Measurements from ENCODE around the gene DAAM1.

The DAAM1 gene

DNA sequence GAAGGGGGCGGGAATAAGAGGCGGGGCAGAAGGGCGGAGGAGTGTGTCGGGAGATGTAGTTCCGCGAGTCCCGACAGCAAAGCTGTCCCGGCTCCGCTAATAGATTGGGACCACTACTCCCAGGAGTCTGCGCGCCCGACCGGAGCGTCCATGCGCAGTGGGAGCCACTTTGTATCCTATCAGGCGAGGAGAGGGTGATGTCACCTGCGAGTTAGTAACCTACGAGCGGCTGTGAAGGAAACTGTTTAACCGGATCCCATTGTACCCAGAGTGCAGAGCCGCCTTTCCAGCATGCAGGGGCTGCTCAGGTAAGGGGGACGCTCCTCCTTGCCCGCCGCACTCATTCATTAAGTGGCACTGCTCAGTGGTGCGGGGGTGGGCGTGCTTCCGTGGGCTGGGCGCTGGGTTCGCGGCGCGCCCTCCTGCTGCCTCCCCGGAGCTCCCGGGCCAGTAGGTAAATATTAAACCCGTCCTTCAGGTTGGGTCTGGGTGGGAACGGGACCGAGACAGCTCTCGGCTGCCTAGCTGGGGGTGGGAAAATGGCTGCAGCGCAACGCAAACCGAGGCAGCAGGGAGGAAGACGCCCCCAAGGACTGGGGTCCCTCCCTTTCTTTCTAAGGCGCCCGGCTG, at the start of gene DAAM1:
Gene DAAM1 (plus strand): TSS at position 207 of the 630 bp plus-strand sequence. CDS start 74,811 bp downstream, outside the sequence.
- peak; percentile 97 for DNase-seq (ENCODE audit: low spot score)

DNA sequence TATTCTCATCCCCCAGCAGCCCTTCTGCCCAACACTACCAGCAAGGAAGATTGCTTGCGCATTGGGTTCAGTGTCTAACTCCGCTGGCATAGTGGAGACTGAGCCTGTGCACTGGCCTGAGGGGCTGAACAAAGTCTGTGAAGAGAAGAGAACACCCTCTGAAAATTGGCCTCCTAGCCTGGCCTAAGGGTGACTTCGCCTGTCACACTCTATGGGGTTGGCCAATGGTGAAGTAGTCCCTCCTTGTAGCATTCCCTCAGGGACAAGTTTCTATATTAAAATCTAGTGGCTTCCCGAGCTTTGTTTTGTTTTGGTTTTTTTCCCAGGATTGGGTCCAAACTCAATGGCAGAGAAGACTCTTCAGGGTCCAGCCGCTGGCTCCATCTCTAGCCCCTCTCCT, 49.1 kb upstream of the DAAM1 start:
- no peak for DNase-seq (ENCODE audit: low spot score)

DNA sequence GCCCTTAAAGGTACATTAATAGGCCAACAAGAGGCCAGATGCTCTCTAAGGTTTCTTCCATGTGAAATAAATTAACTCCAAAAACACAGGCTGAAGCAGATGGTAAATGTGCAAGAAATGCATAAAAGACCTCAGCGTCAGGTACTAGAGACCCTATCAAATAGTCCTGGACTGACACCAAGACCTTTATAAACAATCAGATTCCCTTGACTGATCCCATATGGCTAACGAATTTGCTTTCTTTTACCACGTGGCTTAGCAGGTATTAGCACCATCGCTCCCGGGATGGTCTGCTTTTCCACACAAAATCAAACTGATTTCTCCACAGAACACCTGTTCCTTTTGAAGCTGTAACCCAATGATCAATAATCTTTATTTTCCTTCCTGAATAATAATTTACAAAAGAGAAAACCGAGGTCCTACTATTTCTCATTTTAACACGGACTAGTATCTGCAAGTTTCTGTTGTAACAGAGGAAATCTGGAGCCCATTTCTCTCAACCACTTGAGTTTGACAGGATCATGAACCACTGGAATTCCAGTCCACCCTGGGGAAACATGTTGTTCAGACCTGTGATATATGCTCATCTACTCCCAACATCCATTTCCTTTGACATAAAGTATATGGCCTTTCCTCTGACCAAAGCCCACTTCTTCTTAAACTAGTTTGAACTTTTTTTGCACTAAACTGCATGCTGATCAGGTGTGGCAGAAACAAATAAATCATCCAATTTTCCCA, 48.2 kb upstream of the DAAM1 start:
- no peak for DNase-seq (ENCODE audit: low spot score)

DNA sequence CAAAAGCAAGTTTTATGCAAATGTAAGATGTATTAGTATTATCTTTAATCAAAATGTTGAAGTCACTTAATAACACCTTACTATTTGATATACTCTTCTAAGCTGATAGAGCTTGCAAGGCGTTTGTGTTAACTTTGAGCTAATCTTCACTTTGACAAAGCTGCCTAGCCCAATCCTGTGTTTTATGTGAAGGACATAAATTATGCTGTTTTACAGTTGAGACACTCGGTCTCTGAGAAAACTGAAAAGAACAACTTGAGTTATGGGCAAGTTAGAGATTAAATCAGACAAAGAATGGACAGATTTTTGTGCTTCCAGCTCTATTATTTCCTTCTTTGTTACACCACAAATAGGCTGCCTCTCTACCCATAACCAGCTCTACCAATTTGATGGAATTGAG, 42.0 kb upstream of the DAAM1 start:
- DNase-seq (ENCODE audit: low spot score), result no peak

DNA sequence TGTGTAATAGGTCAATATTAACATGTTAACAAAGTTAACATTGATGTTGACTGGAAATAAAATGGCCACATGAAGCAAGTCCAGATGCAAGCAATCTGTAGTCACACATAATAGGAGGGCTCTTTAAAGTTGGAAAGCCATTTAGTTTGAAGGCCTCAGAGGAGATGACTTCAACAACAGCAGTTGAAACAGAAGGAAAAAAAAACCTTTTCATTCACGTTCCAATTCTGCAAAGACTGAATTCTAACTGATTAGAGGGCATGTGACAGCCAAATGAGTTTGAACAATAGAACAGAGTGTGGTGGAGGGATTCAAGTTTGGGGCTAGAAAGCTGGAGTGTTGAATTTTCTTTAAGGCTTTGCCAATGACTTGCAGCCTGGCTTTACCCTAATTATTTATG, 41.5 kb upstream of the DAAM1 start:
- no peak for DNase-seq (ENCODE audit: low spot score)

DNA sequence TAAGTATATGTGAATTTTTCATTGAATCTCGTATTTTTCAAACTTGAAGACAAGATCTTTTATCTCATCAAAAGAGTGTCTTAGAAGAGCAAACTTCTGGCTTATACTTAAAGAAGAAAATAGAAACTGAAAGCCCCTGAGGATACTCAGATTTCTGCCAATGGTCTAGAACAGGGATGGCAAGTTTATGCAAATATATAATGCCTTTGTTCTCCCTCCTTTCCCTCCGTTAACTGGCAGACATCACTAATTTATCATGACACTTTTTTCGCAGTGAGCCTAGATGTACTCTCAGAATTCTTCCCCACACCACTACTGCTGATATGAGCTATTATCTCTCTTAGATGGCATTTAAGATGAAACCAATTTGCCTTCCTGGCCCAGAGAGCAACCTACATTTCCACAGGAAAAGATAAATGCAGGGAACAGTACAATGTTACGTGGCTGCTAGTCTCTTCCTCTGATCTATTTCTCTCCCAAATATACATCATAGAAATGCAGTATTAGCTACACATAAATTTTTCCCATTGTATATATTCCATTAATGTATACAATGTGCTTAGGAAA, 40.0 kb upstream of the DAAM1 start:
- no peak for DNase-seq (ENCODE audit: low spot score)

DNA sequence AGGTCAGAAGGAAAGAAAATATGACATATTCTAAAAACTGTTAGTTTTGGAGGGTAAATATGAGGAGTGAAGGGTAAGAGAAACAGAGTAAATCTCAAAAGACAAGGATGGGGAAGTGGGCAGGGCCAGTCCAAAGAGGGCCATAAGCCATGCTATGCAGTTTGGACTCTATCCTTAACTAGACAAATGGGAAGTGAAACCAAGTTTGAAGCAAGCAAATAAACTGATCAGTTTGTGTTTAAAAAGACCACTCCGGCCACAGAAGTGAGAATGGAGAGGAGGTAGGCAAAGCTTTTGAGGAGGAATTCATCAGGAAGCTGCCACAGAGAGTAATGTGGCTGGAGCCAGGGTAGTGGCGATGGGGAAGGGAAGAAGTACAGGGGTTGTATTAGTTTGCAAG, 37.5 kb upstream of the DAAM1 start:
- no peak for DNase-seq (ENCODE audit: low spot score)

DNA sequence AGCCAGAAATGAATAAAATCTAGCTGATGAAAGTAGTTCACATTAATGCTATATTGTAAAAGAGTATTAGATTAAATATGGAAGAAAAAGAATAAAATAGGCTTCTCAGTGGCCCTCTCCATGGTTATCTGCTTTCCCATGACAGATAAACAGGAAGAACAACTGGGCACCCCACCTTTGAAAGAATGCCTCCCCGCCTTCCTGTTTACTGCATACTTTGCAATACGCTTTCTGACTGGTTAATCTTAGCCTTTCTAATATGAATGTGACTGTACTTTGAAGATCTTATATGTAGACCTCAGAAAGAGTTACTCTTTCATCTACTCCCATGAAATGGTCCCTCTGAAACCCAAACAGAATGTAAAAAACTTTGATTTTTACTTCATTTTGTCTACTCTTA, 34.1 kb upstream of the DAAM1 start:
- DNase-seq (ENCODE audit: low spot score), result no peak

DNA sequence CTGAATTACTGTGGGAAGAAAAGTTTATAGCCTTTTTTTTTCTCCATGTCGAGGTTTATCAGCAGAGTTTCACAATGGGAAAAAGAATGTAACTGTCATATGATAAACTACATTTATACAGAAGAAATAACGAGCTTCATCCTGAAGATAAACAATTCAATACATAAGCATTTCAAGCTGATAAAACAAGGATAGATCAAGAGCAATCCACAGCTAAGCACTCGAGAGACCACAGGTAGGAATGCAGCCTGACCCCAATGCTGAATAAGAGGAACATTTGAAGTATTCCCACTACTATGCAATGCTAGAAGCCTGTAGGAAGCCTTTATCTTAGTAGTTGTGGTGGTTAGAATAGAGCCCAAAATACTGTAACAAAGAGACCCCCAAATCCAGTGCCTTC, 32.6 kb upstream of the DAAM1 start:
- DNase-seq (ENCODE audit: low spot score), result no peak

DNA sequence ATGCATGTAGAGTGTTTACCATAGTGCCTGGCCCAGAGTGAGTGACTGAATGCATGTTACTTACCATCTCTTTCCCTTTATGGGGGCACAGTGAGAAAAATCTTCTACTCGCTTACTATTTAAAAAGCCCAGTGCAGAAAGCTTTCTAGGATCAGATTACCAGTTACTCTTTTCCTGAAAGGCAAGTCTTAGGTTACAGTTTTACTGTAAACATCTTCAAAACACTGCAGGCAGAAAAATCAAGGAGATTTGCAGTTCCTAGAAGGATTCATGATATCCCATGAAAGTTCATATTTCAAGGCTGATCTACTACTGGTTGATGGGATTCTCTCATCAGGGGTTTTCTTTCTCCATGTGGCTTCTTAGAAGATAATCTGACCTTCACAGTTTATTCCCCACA, 29.3 kb upstream of the DAAM1 start:
- no peak for DNase-seq (ENCODE audit: low spot score)

DNA sequence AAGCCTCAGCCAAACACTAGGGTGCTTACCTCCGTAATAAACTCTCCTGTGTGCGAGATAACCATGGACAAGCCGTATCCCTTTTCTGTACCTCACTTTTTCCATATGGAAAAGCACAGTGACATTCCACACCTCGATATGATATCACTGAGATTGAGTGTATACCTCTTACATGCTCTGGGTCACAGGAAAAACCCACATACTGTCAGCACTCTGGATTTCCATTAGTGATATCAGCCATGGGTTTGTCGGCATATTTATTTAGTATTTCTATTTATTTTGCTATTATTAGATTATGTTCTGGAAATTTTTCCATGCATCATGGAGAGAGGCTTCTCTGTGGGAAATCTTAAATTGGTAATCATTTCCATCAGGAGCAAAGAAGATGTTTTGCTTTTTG, 28.0 kb upstream of the DAAM1 start:
- no peak for DNase-seq (ENCODE audit: low spot score)

DNA sequence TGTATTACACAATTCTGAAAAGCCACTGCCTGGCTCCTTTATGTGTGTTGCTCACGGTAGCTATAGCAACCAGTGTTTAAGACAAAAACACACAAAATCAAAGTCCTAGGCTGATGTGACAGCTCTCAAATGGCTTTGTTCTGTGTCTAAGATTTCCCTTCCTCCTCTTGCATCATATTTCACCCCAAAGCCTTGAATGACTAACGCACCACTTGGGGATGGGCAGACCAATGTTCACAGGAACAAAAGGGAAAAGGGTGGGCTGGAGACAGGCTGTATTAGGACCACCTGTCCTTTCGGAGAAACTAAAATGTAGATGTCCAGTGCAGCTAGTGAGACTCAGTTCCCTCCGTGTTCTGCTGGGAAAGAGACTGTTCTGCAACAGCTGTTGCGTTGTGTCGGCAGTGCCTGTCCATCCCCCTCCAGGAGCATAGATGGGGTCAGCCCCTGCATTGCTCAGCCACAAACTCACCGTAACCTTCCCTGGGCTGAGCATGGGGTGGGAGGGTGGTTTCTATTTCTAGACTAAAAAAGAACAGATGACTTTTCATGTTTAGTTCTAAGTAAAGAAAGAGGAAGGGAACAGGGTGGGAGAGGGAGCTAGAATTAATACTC, 26.8 kb upstream of the DAAM1 start:
- DNase-seq (ENCODE audit: low spot score), result peak; percentile 37

DNA sequence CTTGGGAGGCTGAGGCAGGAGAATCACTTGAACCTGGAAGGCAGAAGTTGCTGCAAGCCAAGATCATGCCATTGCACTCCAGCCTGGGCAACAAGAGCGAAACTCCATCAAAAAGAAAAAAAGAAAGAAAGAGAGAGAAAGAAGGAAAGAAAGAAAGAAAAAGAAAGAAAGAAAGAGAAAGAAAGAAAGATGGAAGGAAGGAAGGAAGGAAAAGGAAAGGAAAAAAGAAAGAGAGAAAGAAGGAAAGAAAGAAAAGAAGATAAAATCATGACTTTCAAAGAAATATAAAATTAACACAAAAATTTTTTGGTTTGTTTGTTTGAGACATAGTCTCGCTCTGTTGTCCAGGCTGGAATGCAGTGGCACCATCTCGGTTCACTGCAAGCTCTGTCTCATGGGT, 22.2 kb upstream of the DAAM1 start:
- DNase-seq (ENCODE audit: low spot score), result no peak

DNA sequence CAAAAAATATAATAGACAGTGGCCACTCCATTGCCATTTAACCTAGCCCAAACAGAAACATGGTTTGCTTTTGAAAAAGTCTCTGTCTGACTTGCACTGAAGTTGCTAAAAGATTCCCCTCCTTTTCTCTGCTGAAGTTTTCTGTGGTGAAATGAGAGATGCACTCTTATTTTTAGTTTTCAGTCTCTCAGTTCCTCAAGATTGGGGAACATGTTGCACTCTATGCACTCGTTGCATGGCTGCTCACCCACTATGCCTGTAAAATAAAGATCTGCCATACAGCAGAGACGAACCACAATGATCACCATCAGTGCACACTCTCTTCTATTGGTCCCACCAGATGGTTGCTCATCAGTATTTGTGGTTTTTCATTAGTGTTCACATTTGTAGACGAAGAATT, 13.1 kb upstream of the DAAM1 start:
- DNase-seq (ENCODE audit: low spot score), result no peak

DNA sequence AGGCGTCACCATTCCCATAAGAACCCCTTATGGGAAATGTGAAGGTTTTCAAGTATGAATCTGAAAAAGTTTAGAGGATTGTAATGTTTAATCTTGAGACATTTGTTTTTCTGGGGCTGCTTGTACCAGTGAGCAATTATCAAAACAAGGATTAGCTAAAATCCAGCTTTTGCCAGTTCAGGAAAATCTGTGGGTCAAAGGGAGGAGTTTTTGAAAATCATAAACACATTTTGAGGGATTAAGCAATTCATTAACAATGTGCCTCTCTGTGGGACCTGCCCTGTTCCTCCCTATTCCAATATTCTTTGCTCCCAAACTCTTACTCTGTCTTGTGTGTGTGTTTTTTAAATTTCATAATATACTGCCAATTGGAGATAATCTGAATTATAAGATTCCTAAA, 11.7 kb upstream of the DAAM1 start:
- peak; percentile 27 for DNase-seq (ENCODE audit: low spot score)

DNA sequence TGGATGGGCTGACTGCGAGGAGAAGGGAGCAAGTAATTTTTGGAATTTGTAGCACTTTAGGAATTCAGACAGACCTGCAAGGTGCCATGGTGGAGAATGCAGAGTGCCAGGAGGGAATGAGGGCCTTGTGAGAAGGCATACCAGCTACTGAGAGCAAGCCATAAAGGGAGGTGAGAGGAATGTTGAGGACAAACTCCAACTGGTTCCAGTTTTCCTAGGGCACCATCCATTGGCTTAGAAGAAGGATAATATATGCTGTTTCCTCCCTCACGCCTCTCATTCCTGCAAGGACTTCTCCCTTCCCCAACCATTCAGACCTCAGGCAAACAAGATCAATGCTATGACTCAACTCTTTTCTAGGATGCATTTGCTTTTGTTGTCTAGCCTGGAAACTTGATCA, 11.2 kb upstream of the DAAM1 start:
- DNase-seq (ENCODE audit: low spot score), result no peak

DNA sequence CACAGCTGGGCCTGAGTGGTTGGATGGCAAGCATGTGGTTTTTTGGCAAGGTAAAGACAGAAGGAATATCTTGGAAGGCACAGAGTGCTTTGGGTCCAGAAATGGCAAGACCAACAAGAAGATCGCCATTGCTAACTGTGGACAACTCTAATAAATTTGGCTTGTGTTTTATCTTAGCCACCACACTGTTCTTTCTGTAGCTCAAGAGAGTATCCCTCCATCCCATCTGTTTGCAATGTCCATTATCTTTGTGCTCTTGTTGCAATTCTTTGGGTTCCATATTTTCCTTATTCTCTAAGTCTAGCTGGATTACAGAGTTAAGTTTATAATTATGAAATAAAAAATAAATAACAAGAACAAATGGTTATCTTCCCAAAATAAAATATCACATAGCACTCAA, 6.7 kb upstream of the DAAM1 start:
- DNase-seq (ENCODE audit: low spot score), result no peak

DNA sequence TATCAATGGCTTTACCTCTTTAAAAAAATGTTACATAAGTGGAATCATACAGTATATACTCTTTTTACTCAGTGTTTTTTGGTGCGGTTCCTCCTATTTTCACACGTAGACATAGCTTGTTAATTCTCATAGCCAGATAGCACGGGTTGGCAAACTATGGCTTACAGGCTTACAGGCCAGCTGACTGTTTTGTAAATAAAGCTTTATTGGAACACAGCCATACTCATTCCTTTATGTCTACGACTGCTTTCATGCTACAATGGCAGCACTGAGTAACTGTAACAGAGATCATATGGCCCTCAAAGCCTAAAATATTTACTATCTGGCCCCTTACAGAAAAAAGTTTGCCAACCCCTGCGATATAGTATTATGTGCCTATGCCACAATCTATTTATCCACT, 5.8 kb upstream of the DAAM1 start:
- no peak for DNase-seq (ENCODE audit: low spot score)

DNA sequence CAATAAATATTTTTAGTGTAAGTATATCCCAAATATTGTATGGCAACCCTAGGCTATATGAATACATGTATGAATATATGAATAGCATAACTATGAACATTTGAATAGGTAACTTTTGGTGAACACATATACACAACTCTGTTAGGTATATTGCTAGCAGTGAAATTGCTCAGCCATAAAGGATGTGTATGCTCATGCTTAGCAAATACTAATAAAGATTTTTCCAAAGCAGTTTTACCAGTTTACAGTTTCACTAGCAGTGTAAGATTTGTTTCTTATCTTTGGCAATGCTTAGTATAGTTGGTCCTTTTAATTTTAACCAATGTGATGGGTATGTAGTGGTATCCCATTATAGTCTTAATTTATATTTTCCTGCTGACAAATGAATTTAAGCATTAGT, 5.3 kb upstream of the DAAM1 start:
- no peak for DNase-seq (ENCODE audit: low spot score)

DNA sequence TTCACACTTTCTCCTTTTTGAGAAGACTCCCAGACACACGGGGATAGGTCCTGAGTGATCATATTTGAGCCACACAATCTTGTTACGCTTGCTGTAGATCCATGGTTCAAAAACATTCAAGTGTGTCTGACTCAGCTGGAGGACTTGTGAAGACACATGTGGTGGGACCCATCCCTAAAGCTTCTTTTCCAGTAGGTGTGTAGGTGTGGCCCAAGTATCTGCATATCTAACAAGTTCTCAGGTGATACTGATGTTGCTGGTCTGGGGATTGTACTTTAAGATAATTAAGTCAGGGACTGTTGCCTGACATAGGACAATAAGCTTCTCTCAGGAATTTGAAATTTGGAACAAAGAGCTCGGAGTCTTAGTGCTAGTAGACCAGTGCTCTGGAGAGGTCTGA, 4.1 kb upstream of the DAAM1 start:
- no peak for DNase-seq (ENCODE audit: low spot score)

DNA sequence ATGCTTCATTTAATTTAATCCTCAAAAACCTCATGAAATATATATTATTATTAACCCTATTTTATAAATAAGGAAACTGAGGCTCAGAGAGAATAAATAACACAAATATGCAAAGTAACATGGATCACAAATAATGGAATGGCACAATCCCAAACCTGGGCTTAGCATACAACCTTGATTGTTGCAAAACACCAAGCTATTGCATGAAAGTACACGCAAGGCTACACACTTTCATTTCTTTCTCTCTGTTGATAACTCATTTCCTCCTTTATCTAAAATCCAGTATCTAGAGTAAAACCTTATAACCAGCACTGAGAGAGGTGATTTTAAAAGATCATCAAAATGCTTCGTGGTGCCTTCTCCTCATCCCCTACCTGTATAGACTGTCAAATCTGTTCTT, 2.8 kb upstream of the DAAM1 start:
- DNase-seq (ENCODE audit: low spot score), result no peak

DNA sequence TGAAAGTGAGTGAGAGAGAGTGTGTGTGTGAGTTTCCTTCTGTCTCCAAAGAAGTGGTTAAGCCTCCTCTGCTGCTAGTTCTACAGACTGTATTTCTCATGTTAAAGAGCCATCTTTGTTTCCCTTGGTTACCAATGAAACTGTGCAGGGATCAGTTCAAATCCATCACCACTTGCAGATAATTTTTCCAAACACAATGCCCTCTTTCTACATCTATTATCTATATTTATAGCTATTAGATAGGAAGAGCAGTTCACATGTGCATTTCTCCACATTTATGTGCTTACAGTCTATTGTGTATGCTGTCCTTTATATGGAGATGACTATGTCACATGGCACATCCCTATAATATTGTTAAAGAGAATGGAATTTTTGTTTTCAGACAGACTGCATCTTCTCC, 2.2 kb upstream of the DAAM1 start:
- no peak for DNase-seq (ENCODE audit: low spot score)

DNA sequence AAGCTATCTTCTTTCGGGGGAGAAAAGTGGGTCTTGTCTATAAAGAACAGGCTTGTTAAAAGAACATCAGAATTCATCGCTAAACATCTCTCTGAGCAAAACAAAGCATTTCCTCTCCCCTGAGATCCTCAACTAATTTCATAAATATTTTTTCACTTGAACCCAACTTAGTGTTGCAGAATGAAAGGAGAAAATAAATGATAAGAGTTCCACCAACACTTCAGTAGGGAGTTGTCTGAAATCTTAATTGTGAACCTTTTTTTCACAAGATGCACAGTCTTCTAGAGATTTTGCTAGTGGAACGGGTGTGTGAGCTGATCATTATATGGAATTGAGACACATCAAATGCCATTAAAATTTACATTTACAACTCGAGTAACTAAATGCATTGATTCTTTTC, 1.3 kb upstream of the DAAM1 start:
- no peak for DNase-seq (ENCODE audit: low spot score)

Measured in AG20443 (cell line).